CD4-positive, CD25-positive, alpha-beta regulatory T cell (primary cell): ENCODE data around the gene MICU1. TPM values are rescaled to one million over a fixed set of nuclear protein-coding genes. Genes with fewer than 3 reads are reported as not detected.
"Not testable (repeated sequence)": the region's sequence is repeated elsewhere in the genome, so short reads cannot be mapped to it uniquely, and the experiment has no call there.

Source experiments
- ATAC-seq, 2 donors: fragments of 150-1000 bp; cut with Tn5 transposase; one replicate each; pipeline ENCODE4 v1.10.0; 2021; ENCODE audit warnings: low read depth in 2 of 2, moderate number of reproducible peaks in 2 of 2, moderate library complexity in 1 of 2
- DNase-seq, 3 donors: peaks; one replicate each; pipeline versions ENCODE4 v3.0.0 to v3.0.0-alpha.2; 2012 to 2022; ENCODE audit warnings: mixed read lengths in 1 of 3
- H3K27ac ChIP-seq: one replicate; pipeline ENCODE4 v1.7.0; 2013; ENCODE audit warnings: mild to moderate bottlenecking, low read length; ENCODE audit not compliant: insufficient read depth, poor library complexity, severe bottlenecking
- H3K27me3 ChIP-seq: one replicate; pipeline ENCODE4 v1.7.0; 2013; ENCODE audit warnings: low read length; ENCODE audit not compliant: control insufficient read depth, insufficient read depth
- H3K36me3 ChIP-seq: one replicate; pipeline ENCODE4 v1.7.0; 2013; ENCODE audit warnings: mild to moderate bottlenecking, low read length, moderate library complexity; ENCODE audit not compliant: control insufficient read depth, insufficient read depth
- H3K4me1 ChIP-seq: 2 replicates; pipeline ENCODE4 v1.7.0; 2013; ENCODE audit warnings: mild to moderate bottlenecking, low read length; ENCODE audit not compliant: insufficient read depth, control insufficient read depth, poor library complexity, severe bottlenecking
- H3K4me3 ChIP-seq: one replicate; pipeline ENCODE4 v1.7.0; 2013; ENCODE audit warnings: low read depth, mild to moderate bottlenecking, low read length, moderate library complexity
- H3K9me3 ChIP-seq, 2 experiments: 1 replicate in 1 of 2; 2 replicates in 1 of 2; pipeline ENCODE4 v1.7.0; 2013; ENCODE audit warnings: low read length in 2 of 2, mild to moderate bottlenecking in 1 of 2, moderate library complexity in 1 of 2; ENCODE audit not compliant: control insufficient read depth in 2 of 2
- H3K27ac Mint-ChIP-seq, 3 donors: one replicate each; pipeline ENCODE4 v1.8.0; 2020 to 2022; ENCODE audit warnings: mild to moderate bottlenecking in 3 of 3, mixed read lengths in 3 of 3, moderate library complexity in 2 of 3
- H3K27me3 Mint-ChIP-seq: one replicate; pipeline ENCODE4 v1.8.0; 2022; ENCODE audit warnings: mild to moderate bottlenecking, mixed read lengths
- H3K36me3 Mint-ChIP-seq: one replicate; pipeline ENCODE4 v1.8.0; 2020; ENCODE audit warnings: mixed read lengths
- H3K4me1 Mint-ChIP-seq, 4 donors: one replicate each; pipeline ENCODE4 v1.8.0; 2020 to 2022; ENCODE audit warnings: mixed read lengths in 4 of 4, mild to moderate bottlenecking in 1 of 4
- H3K4me3 Mint-ChIP-seq, 4 donors: one replicate each; pipeline ENCODE4 v1.8.0; 2020 to 2022; ENCODE audit warnings: mild to moderate bottlenecking in 4 of 4, mixed read lengths in 4 of 4, moderate library complexity in 3 of 4
- H3K9me3 Mint-ChIP-seq, 7 donors: one replicate each; pipeline ENCODE4 v1.8.0; 2020 to 2022; ENCODE audit warnings: mixed read lengths in 7 of 7, mild to moderate bottlenecking in 3 of 7, moderate library complexity in 2 of 7
- polyA plus RNA-seq, 4 donors: library from polyadenylated mRNA; unstranded; fragments of 300-500 nt; fragmentation: Illumina TruSeq; gene quantifications; one replicate each; pipeline ENCODE4 v1.2.3, GENCODE V29; 2021
- total RNA-seq: library from RNA; stranded (reverse); gene quantifications from one replicate; pipeline ENCODE4 v1.2.3, GENCODE V29; 2022

MICU1 gene
- total and polyA plus RNA-seq, 5 donors from 2014 or later: 20.2 to 29.6 (median 26.5) TPM

DNA sequence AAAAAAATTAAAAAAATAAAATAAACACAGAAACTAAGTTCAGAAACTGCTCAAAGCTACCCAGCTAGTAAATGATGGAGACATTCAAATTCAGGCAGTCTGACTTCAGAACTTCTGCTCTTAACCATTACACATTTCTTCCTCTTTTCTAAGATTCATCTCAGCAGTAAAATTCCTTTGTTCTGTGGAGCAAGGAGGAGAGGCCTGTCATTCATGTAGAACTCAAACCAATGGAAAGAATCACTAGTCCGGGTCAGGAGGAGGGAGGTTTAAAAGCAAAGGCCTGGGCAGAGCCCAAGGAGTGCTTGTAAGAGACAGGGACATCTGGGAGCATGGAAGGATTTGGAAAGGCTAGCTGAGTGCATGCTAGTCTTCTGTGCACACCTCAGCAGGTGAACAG is 233.3 kb downstream of the MICU1 start:
- Mint-ChIP-seq H3K4me3 (no peak overlapping the region), H3K4me1 (peaks cover 0 to 4% (median 0%) of the 10 kb centered on the region in 4 donors), H3K27me3 (no peaks in the 10 kb centered on the region), H3K36me3 (peaks cover 29% of the 10 kb centered on the region), H3K9me3 (no peaks in the 10 kb centered on the region), H3K27ac (no peak overlapping the region)
- DNase-seq (no peak), ATAC-seq (no peak)
- peaks cover 7% of the 10 kb centered on the region for H3K36me3 ChIP-seq
- no peak overlapping the region for H3K27ac ChIP-seq
- H3K9me3 ChIP-seq: no peaks in the 10 kb centered on the region
- H3K4me3 ChIP-seq: no peak overlapping the region
- H3K4me1 ChIP-seq: no peaks in the 10 kb centered on the region
- no peaks in the 10 kb centered on the region for H3K27me3 ChIP-seq

- no peaks in the 10 kb centered on the region for H3K9me3 ChIP-seq
- ATAC-seq: no peak
- peaks cover 18% of the 10 kb centered on the region for H3K36me3 Mint-ChIP-seq
These were observed 235.1 kb downstream of the MICU1 start for GRCh38 chr10:72390764-72391163.

GRCh38 chr10:72389716-72390115 is 236.2 kb downstream of the MICU1 start:
- peaks cover 7% of the 10 kb centered on the region for H3K36me3 ChIP-seq
- ATAC-seq (no peak), DNase-seq (no peak)
- H3K27ac Mint-ChIP-seq: no peak overlapping the region
- no peak overlapping the region for H3K4me3 ChIP-seq
- H3K27me3 Mint-ChIP-seq: no peaks in the 10 kb centered on the region
- H3K36me3 Mint-ChIP-seq: peaks cover 14% of the 10 kb centered on the region
- H3K9me3 ChIP-seq: no peaks in the 10 kb centered on the region
- no peak overlapping the region for H3K4me3 Mint-ChIP-seq
- H3K4me1 Mint-ChIP-seq: peaks cover 0 to 4% (median 0%) of the 10 kb centered on the region in 4 donors
- H3K27ac ChIP-seq: no peak overlapping the region
- H3K9me3 Mint-ChIP-seq: no peaks in the 10 kb centered on the region
- H3K4me1 ChIP-seq: no peaks in the 10 kb centered on the region
- no peaks in the 10 kb centered on the region for H3K27me3 ChIP-seq

More at GRCh38 chr10:72390764-72391163, 235.1 kb downstream of the MICU1 start:
- H3K9me3 Mint-ChIP-seq: no peaks in the 10 kb centered on the region
- H3K27ac Mint-ChIP-seq: no peak overlapping the region
- H3K4me3 Mint-ChIP-seq: no peak overlapping the region
- H3K36me3 ChIP-seq: peaks cover 7% of the 10 kb centered on the region
- H3K27ac ChIP-seq: no peak overlapping the region
- no peak overlapping the region for H3K4me3 ChIP-seq
- H3K4me1 ChIP-seq: no peaks in the 10 kb centered on the region
- no peak for DNase-seq
- peaks cover 0 to 4% (median 0%) of the 10 kb centered on the region in 4 donors for H3K4me1 Mint-ChIP-seq
- H3K27me3 Mint-ChIP-seq: no peaks in the 10 kb centered on the region
- no peaks in the 10 kb centered on the region for H3K27me3 ChIP-seq

GRCh38 chr10:72389014-72389413 is 236.9 kb downstream of the MICU1 start:
- no peak for ATAC-seq
- Mint-ChIP-seq H3K4me3 (no peak overlapping the region), H3K36me3 (peaks cover 14% of the 10 kb centered on the region), H3K4me1 (peaks cover 0 to 4% (median 0%) of the 10 kb centered on the region in 4 donors), H3K27me3 (no peaks in the 10 kb centered on the region), H3K9me3 (no peaks in the 10 kb centered on the region), H3K27ac (no peak overlapping the region)
- H3K9me3 ChIP-seq: no peaks in the 10 kb centered on the region
- DNase-seq: no peak
- H3K36me3 ChIP-seq: peaks cover 7% of the 10 kb centered on the region
- H3K4me3 ChIP-seq: no peak overlapping the region
- H3K27ac ChIP-seq: no peak overlapping the region
- H3K4me1 ChIP-seq: no peaks in the 10 kb centered on the region
- no peaks in the 10 kb centered on the region for H3K27me3 ChIP-seq

DNA sequence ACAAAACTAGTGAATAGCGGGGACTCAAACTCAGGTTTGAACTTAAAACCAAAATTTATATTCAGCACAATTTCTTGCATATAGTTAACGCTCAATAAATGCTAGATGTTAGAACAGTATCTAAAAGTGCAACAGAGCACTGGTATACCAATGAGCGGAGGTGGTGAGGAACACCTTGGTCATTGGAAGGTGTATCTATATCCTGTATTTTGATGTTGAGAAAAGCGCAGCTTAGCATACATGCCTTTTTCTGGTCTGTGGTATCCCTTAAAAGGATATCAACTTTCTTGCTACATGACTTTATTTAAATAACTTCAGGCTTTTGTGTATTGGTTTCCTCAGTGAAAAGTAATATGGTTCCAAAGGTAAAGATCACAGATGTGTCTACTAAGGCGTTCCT is 237.8 kb downstream of the MICU1 start:
- Histone ChIP-seq H3K27ac (no peak overlapping the region), H3K4me3 (no peak overlapping the region), H3K4me1 (no peaks in the 10 kb centered on the region), H3K27me3 (no peaks in the 10 kb centered on the region), H3K36me3 (peaks cover 7% of the 10 kb centered on the region), H3K9me3 (no peaks in the 10 kb centered on the region)
- Mint-ChIP-seq H3K4me3 (no peak overlapping the region), H3K9me3 (no peaks in the 10 kb centered on the region), H3K36me3 (peaks cover 9% of the 10 kb centered on the region), H3K27ac (no peak overlapping the region), H3K4me1 (peaks cover 0 to under 1% (median 0%) of the 10 kb centered on the region in 4 donors), H3K27me3 (no peaks in the 10 kb centered on the region)
- ATAC-seq (no peak), DNase-seq (no peak)

DNA sequence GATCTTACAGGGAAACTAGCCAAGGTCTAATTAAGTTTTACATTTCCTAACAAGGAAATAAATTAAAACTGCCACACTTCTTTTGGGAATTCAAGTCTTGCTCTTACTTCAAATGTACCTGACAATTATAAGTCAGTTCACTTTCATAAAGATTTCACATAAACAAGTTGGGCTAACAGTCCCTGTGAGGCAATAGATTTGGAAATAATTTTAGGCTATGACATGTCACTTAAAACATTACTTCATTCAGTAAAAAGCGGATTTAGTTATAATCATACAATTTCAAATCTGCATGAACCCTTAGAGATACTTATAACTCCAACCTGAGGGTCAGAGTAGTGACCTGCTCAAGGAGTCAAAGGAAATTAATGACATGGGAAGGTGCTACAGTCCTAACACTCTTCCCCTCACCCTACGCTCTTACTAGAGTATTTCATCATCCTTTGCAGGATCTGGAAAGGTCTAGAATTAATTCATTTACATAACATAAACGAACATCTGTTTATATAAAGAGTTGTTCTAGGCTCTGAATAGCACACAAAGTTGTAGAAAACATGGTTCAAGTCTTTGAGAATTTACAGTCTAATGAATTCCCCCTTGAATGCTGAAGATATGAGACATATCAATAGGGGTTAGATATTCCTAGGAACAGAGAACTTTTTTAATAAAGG is 238.8 kb downstream of the MICU1 start:
- DNase-seq (no peak), ATAC-seq (no peak)
- Mint-ChIP-seq H3K36me3 (peaks cover 3% of the 10 kb centered on the region), H3K4me3 (no peak overlapping the region), H3K27ac (no peak overlapping the region), H3K27me3 (no peaks in the 10 kb centered on the region), H3K4me1 (no peaks in the 10 kb centered on the region), H3K9me3 (no peaks in the 10 kb centered on the region)
- Histone ChIP-seq H3K4me1 (no peaks in the 10 kb centered on the region), H3K27me3 (no peaks in the 10 kb centered on the region), H3K9me3 (no peaks in the 10 kb centered on the region), H3K4me3 (no peak overlapping the region), H3K27ac (no peak overlapping the region), H3K36me3 (peaks cover 3% of the 10 kb centered on the region)

DNA sequence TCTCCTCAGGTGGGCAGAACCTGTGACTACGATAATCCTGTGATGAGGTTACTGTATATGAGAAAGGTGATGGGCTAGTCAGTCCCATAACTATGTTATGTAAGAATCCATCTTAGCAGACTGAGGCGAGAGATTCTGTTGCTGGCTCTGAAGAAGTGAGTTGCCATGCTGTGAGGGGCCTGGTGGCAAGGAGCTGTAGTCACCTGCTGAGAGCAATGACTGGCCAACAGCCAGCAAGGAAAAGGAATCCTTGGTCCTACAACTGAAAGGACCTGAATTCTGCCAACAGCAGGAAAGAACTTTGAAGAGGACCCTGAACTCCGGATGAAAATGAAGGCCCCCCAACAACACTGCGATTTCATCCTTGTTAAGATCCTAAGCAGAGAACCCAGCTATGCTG is 240.2 kb downstream of the MICU1 start:
- H3K4me1 ChIP-seq: no peaks in the 10 kb centered on the region
- Mint-ChIP-seq H3K27me3 (no peaks in the 10 kb centered on the region), H3K4me3 (no peak overlapping the region), H3K36me3 (peaks cover 3% of the 10 kb centered on the region), H3K27ac (peak overlapping the region in 1 of 3 donors; percentile 21), H3K4me1 (no peaks in the 10 kb centered on the region), H3K9me3 (no peaks in the 10 kb centered on the region)
- H3K27me3 ChIP-seq: no peaks in the 10 kb centered on the region
- no peak overlapping the region for H3K4me3 ChIP-seq
- no peak overlapping the region for H3K27ac ChIP-seq
- no peaks in the 10 kb centered on the region for H3K9me3 ChIP-seq
- DNase-seq (no peak), ATAC-seq (no peak)
- H3K36me3 ChIP-seq: peaks cover 3% of the 10 kb centered on the region

- not testable (repeated sequence) for H3K4me1 ChIP-seq, H3K4me3 ChIP-seq, H3K36me3 ChIP-seq, H3K27ac ChIP-seq, H3K9me3 ChIP-seq, H3K4me1 Mint-ChIP-seq, H3K27me3 ChIP-seq, ATAC-seq, H3K4me3 Mint-ChIP-seq, DNase-seq, H3K36me3 Mint-ChIP-seq, H3K9me3 Mint-ChIP-seq, H3K27me3 Mint-ChIP-seq
- peak overlapping the region in 1 of 3 donors; percentile 58 for H3K27ac Mint-ChIP-seq
These were observed 240.9 kb downstream of the MICU1 start for GRCh38 chr10:72384982-72385381.
